Activated T-helper 9 cell treated with anti-CD3 and anti-CD28 coated beads, Interleukin-2, amount 50 U/mL, for 16 hours (primary cell): ENCODE results near the gene DHRSX.
"Not testable (repeated sequence)": the region's sequence is repeated elsewhere in the genome, so short reads cannot be mapped to it uniquely, and the experiment has no call there.

Experiments
- DNase-seq: peaks from one replicate; pipeline ENCODE4 v3.0.0-alpha.2; 2020; ENCODE audit warnings: low read depth

DHRSX gene

DNA sequence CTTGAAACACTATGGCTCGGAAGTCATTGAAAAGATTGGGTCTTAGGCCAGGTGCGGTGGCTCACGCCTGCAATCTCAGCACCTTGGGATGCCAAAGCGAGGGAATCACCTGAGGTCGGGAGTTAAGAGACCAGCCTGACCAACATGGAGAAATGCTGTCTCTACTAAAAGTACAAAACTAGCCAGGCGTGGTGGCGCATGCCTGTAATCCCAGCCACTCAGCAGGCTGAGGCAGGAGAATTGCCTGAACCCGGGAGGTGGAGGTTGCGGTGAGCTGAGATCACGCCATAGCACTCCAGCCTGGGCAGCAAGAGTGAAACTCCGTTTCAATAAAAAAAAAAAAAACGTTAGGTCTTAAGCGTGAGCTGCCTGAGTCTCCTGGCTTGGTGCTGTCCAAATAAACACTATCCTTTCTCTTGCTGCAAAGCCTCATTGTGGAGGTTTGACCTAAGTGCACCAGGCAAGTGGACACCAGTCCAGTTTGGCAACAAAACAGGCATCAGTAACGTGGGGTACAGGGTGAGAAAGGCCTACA, 185.9 kb downstream of the DHRSX start:
- no peak for DNase-seq

DNA sequence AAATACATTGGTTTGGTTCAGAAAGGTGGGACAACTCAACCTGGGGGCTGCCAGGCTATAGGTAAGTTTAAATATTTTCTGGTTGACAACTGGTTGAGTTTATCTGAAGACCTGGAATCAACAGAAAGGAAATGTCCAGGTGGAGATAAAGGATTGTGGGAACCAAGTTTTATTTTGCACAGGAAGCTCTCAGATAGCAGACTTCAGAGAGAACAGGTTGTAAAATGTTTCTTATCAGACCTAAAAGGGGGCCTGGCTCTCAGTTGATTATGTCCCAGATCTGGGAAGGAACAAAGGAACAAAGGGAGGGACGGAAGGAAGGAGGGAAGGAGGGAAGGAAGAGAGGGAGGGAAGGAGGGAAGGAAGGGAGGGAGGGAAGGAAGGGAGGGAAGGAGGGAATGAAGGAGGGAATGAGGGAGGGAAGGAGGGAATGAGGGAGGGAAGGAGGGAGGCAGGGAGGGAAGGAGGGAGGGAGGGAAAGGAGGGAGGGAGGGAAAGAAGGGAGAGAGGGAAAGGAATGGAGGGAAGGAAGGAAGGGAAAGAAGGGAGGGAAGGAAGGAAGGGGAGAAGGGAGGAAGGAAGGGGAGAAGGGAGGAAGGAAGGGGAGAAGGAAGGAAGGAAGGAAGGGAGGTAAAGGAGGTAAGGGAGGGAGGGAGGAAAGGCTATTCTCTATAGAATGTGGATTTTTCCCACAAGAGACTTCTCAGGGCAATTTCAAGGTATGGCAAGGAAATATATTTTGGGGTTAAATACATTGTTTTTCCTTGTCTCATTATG, 186.7 kb downstream of the DHRSX start:
- no peak for DNase-seq

DNA sequence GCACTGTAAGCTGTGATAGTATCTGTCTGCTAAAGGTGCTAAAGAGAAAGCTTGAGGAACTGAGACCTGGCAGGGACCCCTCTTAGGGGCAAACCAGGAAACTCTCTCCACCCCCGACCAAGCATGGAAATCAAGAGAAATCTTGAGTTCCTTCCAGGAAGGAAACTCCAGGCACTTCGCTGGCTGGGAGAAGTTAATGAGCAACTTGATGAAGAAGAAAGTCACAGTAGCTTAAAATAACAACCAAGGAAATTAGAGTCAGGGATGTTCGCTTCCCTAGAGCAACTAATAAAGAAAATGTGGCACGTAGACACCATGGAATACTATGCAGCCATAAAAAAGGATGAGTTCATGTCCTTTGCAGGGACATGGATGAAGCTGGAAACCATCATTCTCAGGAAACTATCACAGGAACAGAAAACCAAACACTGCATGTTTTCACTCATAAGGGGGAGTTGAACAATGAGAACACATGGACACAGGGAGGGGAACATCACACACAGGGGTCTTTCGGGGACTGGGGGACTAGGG, 188.7 kb downstream of the DHRSX start:
- not testable (repeated sequence) for DNase-seq

- DNase-seq = no peak
Observed at GRCh38 chrX:2311501-2311900, 189.3 kb downstream of the DHRSX start.

DNA sequence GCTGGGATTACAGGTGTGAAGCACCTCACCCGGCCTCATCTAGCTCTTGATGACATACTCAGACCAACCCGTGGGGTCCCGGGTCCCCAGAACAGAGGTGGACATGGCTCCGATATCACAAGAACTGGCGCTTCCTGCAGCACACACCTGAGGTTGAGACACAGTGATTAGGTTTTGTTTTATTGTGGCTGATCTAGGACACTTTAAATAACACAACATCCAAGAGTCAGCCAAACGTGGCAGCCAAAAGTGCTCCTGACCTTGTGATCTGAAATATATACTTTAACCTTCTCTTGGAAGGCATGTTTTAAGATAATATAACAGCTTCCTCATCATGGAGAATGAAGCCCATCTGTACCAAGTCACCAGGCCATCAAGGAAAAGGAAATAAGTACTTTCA, 198.9 kb downstream of the DHRSX start:
- DNase-seq = no peak

DNA sequence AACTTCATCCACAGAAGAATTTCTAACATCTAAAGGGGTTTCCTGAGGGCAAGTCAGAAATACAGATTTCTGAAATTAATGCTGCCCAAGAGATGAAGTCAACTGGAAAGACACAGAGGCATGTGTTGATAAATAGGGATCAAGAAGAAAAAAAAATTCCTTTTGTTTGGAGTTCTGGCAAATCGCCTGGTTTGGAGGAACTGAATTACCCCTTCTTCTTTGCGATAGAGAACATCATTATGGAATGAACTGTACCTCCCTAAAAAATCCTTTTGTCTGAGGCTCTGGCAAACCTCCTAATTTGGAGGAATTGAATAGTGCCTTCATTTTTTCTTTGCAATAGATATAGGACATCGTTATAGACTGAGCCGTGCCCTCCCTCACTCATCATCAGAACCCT, 200.9 kb downstream of the DHRSX start:
- no peak for DNase-seq

GRCh38 chrX:2286731-2287130, 214.0 kb downstream of the DHRSX start:
- DNase-seq = no peak

DNA sequence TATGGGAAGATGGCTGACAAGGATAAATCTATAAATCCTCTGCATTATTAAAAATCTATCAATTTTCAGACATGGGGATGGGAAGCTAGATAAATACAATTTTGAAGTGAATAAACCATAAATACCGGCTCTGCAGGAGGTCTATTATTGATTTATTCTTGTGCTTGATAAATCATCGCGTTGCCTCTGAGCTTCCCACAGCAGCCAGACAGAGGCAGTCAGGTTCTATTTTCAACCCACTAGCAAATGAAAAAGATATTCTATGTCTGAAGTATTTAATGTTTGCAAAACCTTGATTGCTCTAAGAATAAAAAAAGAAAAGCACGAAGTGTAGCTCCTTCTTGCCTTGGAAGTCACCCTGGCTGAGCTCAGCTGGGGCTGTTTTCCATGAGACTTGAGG, 216.2 kb downstream of the DHRSX start:
- DNase-seq = no peak

GRCh38 chrX:2284133-2284532, 216.6 kb downstream of the DHRSX start:
- DNase-seq = no peak

DNA sequence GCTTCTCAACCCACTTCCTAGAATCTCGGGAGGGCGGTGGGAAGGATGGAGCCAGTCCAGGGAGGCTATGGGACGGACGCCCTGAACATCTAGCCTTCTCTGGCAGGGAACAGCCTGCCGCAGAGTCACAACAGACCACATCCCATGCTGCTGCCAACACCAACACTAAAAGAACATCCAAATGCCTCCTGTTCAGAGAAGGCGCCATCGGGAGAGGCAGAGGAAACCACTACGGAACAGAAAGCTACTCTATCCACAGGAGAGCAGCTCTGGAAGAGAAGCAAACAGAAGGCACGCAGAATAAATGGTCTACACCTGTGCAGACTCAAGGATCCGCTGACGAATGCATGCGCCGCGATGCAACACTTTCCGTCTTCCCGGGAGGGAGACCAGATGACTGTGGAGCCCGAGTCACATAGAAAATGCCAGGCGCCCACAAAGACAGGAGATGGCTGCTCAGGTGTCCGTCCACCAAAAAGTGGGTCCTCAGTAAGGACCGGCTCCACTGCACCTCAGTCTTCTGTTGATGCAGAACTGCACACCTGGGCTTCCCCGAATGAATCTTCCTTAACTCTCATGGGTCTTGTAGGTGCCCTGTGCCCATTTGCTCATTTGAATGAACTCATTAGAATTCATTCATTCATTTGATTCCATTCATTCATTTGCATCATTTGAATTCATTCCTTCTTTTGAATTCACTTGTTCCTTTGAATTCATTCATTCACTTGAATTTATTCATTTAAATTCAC, 217.5 kb downstream of the DHRSX start:
- no peak for DNase-seq

GRCh38 chrX:2282490-2283090, 218.2 kb downstream of the DHRSX start:
- DNase-seq = no peak

- DNase-seq = no peak
Observed at GRCh38 chrX:2272337-2272736, 228.4 kb downstream of the DHRSX start.

GRCh38 chrX:2271595-2271994, 229.2 kb downstream of the DHRSX start:
- not testable (repeated sequence) for DNase-seq

DNA sequence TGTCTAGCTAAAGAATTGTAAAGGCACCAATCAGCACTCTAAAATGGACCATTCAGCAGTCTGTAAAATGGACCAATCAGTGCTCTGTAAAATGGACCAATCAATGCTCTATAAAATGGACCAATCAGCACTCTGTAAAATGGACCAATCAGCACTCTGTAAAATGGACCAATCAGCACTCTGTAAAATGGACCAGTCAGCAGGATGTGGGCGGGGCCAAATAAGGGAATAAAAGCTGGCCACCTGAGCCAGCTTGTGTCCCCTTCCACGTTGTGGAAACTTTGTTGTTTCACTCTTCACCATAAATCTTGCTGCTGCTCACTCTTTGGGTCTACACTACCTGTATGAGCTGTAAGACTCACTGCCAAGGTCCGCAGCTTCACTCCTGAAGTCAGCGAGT, 230.0 kb downstream of the DHRSX start:
- DNase-seq = not testable (repeated sequence)

- no peak for DNase-seq
Observed at GRCh38 chrX:2267890-2268289, 232.9 kb downstream of the DHRSX start.

GRCh38 chrX:2266445-2267349, 234.1 kb downstream of the DHRSX start:
- no peak for DNase-seq

- not testable (repeated sequence) for DNase-seq
Observed at GRCh38 chrX:2265658-2266444, 234.9 kb downstream of the DHRSX start.

DNA sequence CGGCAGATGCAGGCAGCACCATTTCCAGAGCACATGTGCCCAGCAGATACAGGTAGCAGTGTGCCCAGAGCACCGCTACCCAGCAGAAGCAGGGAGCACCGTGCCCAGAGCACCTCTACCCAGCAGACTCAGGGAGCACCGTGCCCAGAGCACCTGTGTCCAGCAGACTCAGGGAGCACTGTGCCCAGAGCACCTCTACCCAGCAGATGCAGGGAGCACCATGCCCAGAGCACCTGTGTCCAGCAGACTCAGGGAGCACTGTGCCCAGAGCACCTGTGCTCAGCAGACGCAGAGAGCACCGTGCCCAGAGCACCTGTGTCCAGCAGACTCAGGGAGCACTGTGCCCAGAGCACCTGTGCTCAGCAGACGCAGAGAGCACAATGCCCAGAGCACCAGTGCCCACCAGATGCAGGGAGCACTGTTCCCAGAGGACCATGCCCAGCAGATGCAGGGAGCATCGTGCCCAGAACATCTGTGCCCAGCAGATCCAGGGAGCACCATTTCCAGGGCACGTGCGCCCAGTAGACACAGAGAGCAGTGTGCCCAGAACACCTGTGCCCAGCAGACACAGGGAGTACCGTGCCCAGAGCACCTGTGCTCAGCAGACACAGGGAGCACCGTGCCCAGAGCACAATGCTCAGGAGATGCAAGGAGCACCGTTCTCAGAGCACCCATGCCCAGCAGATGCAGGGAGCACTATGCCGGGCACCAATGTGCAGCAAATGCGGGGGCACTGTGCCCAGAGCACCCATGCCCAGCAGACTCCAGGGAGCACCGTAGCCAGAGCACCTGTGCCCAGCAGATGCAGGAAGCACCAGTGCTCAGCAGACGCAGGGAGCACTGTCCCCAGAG, 236.4 kb downstream of the DHRSX start:
- no peak for DNase-seq

DNA sequence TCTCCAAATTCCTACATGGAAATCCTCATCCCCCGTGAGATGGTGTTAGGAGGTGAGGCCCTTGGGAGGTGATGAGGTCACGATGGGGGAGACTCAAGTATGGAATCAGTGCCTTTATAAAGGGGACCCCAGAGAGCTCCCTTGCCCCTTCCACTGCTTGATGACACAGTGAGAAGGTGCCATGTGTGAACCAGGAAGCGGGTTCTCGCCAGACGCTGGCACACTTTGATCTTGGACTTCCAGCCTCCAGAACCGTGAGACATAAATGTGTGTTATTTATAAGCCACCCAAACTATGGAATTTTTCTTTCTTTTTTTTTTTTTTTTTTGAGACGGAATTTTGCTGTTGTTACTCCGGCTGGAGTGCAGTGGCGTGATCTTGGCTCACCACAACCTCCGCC, 237.6 kb downstream of the DHRSX start:
- DNase-seq = no peak

- DNase-seq = no peak
Observed at GRCh38 chrX:2262668-2263055, 238.1 kb downstream of the DHRSX start.
